GM23338 (cell line): ENCODE data around the gene LATS2. TPM values are rescaled to one million over a fixed set of nuclear protein-coding genes. Genes with fewer than 3 reads are reported as not detected.

ENCODE experiments used
- ATAC-seq: fragments of 200-7000 bp; cut with Tn5 transposase; 3 replicates; pipeline ENCODE4 v1.9.1; 2020
- DNase-seq: peaks from one replicate; pipeline ENCODE4 v3.0.0-alpha.2; 2015; ENCODE audit warnings: low spot score
- H2AFZ ChIP-seq: fragments of 200-600 bp; sonication (generic); 2 replicates; pipeline ENCODE4 v1.8.0; 2016; ENCODE audit warnings: antibody characterized with exemption, mild to moderate bottlenecking, moderate library complexity
- H3F3A ChIP-seq: fragments of 200-600 bp; sonication (generic); replicated peaks from 2 replicates; pipeline ENCODE4 v1.8.0; 2017; ENCODE audit warnings: antibody characterized with exemption, mixed run types, low read depth
- H3K27ac ChIP-seq: fragments of 200-600 bp; sonication (generic); 2 replicates; pipeline ENCODE4 v1.6.1; 2016; ENCODE audit warnings: low read depth
- H3K27me3 ChIP-seq: fragments of 200-600 bp; sonication (generic); 2 replicates; pipeline ENCODE4 v1.8.0; 2016; ENCODE audit warnings: mild to moderate bottlenecking, mixed run types, moderate library complexity; ENCODE audit not compliant: insufficient read depth
- H3K36me3 ChIP-seq: fragments of 200-600 bp; sonication (generic); 2 replicates; pipeline ENCODE4 v1.8.0; 2016; ENCODE audit warnings: mild to moderate bottlenecking; ENCODE audit not compliant: insufficient read depth
- H3K4me1 ChIP-seq: fragments of 200-600 bp; sonication (generic); 2 replicates; pipeline ENCODE4 v1.8.0; 2016; ENCODE audit warnings: mild to moderate bottlenecking, moderate library complexity; ENCODE audit not compliant: insufficient read depth
- H3K4me2 ChIP-seq: fragments of 200-600 bp; sonication (generic); 2 replicates; pipeline ENCODE4 v1.7.1; 2017; ENCODE audit warnings: mixed run types
- H3K4me3 ChIP-seq: fragments of 200-600 bp; sonication (generic); 2 replicates; pipeline ENCODE4 v1.6.1; 2016; ENCODE audit warnings: mixed run types
- H3K79me2 ChIP-seq: fragments of 200-600 bp; sonication (generic); replicated peaks from 2 replicates; pipeline ENCODE4 v1.8.0; 2017; ENCODE audit warnings: mild to moderate bottlenecking; ENCODE audit not compliant: insufficient read depth
- H3K9me2 ChIP-seq: fragments of 200-600 bp; sonication (generic); 2 replicates; pipeline ENCODE4 v1.8.0; 2017; ENCODE audit not compliant: insufficient read depth
- H4K20me1 ChIP-seq: fragments of 200-600 bp; sonication (generic); replicated peaks from 2 replicates; pipeline ENCODE4 v1.8.0; 2017; ENCODE audit warnings: mild to moderate bottlenecking; ENCODE audit not compliant: insufficient read depth
- H3K27ac Mint-ChIP-seq: 2 replicates; pipeline ENCODE4 v1.8.0; 2020; ENCODE audit warnings: inconsistent platforms, mild to moderate bottlenecking, moderate library complexity, mixed read lengths
- H3K27me3 Mint-ChIP-seq: 3 replicates; pipeline ENCODE4 v1.8.0; 2022; ENCODE audit warnings: low read depth, mild to moderate bottlenecking, moderate library complexity, mixed read lengths, inconsistent platforms; ENCODE audit not compliant: insufficient read depth, poor library complexity
- H3K36me3 Mint-ChIP-seq: 3 replicates; pipeline ENCODE4 v1.8.0; 2021; ENCODE audit warnings: low read depth, mild to moderate bottlenecking, inconsistent platforms, moderate library complexity, mixed read lengths
- H3K4me1 Mint-ChIP-seq: 3 replicates; pipeline ENCODE4 v1.8.0; 2020; ENCODE audit warnings: mild to moderate bottlenecking, inconsistent platforms, mixed read lengths
- H3K4me3 Mint-ChIP-seq: 3 replicates; pipeline ENCODE4 v1.8.0; 2021; ENCODE audit warnings: moderate library complexity, mild to moderate bottlenecking, inconsistent platforms, mixed read lengths
- H3K9me3 Mint-ChIP-seq: 3 replicates; pipeline ENCODE4 v1.8.0; 2020; ENCODE audit warnings: moderate library complexity, mild to moderate bottlenecking, inconsistent platforms, mixed read lengths
- CREB1 ChIP-seq: fragments of 250-450 bp; sonication (Bioruptor Pico); IDR thresholded peaks from 2 replicates; pipeline ENCODE4 v1.5.0; 2020; ENCODE audit warnings: low read depth, mild to moderate bottlenecking, moderate library complexity
- EZH2 ChIP-seq: fragments of 200-600 bp; sonication (generic); IDR thresholded peaks from one replicate; pipeline ENCODE4 v1.8.0; 2017; ENCODE audit warnings: antibody characterized with exemption, mild to moderate bottlenecking, low read depth; ENCODE audit not compliant: unreplicated experiment
- NANOG ChIP-seq: IDR thresholded peaks from 2 replicates; pipeline ENCODE4 v1.6.1; 2016; ENCODE audit warnings: antibody characterized with exemption, borderline replicate concordance
- STAT1 ChIP-seq: IDR thresholded peaks from one replicate; pipeline ENCODE4 v1.6.1; 2016; ENCODE audit warnings: antibody characterized with exemption; ENCODE audit not compliant: unreplicated experiment
- ZNF331 ChIP-seq: fragments of 250-450 bp; sonication (Bioruptor Pico); IDR thresholded peaks from 2 replicates; pipeline ENCODE4 v1.5.0; 2020; ENCODE audit warnings: low read depth, mild to moderate bottlenecking, moderate library complexity
- polyA plus RNA-seq: library from polyadenylated mRNA; unstranded; fragments of >200 nt; fragmentation: Nextera tagmentation; extraction: Ambion mirVana; gene quantifications from 2 replicates; pipeline ENCODE4 v1.2.1, GENCODE V29; 2016
- total RNA-seq: library from RNA; depleted of rRNA; stranded (reverse); fragments of >200 nt; shearing (Covaris generic); gene quantifications from 2 replicates; pipeline ENCODE4 v1.2.3, GENCODE V29; 2014
- TF ChIP-seq, protein P1 (sequence below): IDR thresholded peaks from one replicate; pipeline ENCODE4 v1.6.1; 2018; ENCODE audit warnings: antibody characterized with exemption; ENCODE audit not compliant: unreplicated experiment
- TF ChIP-seq, protein P2 (sequence below), 2 experiments: fragments of 200-600 bp in 1 of 2; sonication (generic) in 1 of 2; conservative IDR thresholded peaks; 2 replicates each; pipeline versions ENCODE4 v1.5.1 to v1.6.1; 2016 to 2017; ENCODE audit warnings: antibody characterized with exemption in 2 of 2, low read depth in 2 of 2, mild to moderate bottlenecking in 2 of 2, moderate library complexity in 1 of 2
- TF ChIP-seq, protein P3 (sequence below): IDR thresholded peaks from 2 replicates; pipeline ENCODE4 v1.6.1; 2016; ENCODE audit warnings: antibody characterized with exemption

LATS2 gene
- total and polyA plus RNA-seq, 2 experiments from 2014 or later = 10.5 to 25.4 TPM

DNA sequence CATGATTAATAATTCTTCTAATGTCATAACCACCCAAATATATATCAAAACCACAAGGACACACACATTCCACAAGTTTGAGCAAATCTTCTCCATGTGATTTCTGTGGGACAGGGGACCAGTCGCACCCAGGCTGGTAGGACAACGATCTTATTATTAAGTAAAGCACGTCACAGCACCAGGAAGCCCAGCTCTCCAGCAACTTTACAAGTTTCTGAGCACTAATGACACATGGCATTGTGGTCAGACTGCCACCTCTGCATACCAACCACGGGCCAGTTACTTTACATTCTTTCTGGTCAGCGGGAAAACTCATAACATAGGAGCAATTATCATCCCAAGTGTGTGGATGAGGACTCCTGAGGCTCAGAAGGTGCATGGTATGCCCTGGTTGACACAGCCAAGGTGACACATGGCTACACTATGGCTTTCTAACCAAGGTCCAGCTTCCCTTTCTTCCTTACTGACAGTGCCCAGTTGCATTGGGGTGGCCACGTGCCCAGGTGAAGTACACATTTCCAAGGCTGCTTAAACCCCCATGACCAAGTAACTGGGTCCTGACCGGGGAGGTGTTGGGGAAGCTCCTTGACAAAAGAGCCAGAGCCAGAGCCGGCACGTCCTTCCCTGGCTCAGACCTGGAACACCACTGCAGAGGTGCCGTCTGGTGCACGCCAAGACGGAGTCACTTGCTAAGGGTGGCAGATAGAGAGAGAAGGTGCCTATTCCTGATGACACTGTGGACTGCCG is 27.4 kb downstream of the LATS2 start:
- Mint-ChIP-seq H3K4me3 (no peak overlapping the region), H3K9me3 (no peaks in the 10 kb centered on the region), H3K4me1 (peaks cover 39% of the 10 kb centered on the region), H3K27ac (no peak overlapping the region), H3K36me3 (peaks cover 6% of the 10 kb centered on the region; the same call in 2 of the 3 replicates), H3K27me3 (peaks cover 10% of the 10 kb centered on the region)
- peaks cover 38% of the 10 kb centered on the region for H3K4me1 ChIP-seq
- H2AFZ ChIP-seq = no peak overlapping the region
- H3K27ac ChIP-seq = peak overlapping the region; percentile 39; the same call in 1 of the 2 replicates
- H3F3A ChIP-seq = no peaks in the 10 kb centered on the region
- no peaks in the 10 kb centered on the region for H3K36me3 ChIP-seq
- no peaks in the 10 kb centered on the region for H3K9me2 ChIP-seq
- peaks cover 46% of the 10 kb centered on the region for H4K20me1 ChIP-seq
- H3K4me3 ChIP-seq = no peak overlapping the region
- ATAC-seq (no peak; the same call in 2 of the 3 replicates), DNase-seq (no peak)
- TF ChIP-seq STAT1 (no peak), EZH2 (no peak), ZNF331 (CRISPR knock-in tag) (no peak), CREB1 (CRISPR knock-in tag) (no peak)
- TF ChIP-seq, protein P1, sequence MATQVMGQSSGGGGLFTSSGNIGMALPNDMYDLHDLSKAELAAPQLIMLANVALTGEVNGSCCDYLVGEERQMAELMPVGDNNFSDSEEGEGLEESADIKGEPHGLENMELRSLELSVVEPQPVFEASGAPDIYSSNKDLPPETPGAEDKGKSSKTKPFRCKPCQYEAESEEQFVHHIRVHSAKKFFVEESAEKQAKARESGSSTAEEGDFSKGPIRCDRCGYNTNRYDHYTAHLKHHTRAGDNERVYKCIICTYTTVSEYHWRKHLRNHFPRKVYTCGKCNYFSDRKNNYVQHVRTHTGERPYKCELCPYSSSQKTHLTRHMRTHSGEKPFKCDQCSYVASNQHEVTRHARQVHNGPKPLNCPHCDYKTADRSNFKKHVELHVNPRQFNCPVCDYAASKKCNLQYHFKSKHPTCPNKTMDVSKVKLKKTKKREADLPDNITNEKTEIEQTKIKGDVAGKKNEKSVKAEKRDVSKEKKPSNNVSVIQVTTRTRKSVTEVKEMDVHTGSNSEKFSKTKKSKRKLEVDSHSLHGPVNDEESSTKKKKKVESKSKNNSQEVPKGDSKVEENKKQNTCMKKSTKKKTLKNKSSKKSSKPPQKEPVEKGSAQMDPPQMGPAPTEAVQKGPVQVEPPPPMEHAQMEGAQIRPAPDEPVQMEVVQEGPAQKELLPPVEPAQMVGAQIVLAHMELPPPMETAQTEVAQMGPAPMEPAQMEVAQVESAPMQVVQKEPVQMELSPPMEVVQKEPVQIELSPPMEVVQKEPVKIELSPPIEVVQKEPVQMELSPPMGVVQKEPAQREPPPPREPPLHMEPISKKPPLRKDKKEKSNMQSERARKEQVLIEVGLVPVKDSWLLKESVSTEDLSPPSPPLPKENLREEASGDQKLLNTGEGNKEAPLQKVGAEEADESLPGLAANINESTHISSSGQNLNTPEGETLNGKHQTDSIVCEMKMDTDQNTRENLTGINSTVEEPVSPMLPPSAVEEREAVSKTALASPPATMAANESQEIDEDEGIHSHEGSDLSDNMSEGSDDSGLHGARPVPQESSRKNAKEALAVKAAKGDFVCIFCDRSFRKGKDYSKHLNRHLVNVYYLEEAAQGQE = no peak
- H3K79me2 ChIP-seq = peaks cover 99% of the 10 kb centered on the region
- 0 out of 2 replicates have a peak overlapping the region, but pooled peaks have one; percentile 15 for H3K4me2 ChIP-seq
- no peaks in the 10 kb centered on the region for H3K27me3 ChIP-seq

DNA sequence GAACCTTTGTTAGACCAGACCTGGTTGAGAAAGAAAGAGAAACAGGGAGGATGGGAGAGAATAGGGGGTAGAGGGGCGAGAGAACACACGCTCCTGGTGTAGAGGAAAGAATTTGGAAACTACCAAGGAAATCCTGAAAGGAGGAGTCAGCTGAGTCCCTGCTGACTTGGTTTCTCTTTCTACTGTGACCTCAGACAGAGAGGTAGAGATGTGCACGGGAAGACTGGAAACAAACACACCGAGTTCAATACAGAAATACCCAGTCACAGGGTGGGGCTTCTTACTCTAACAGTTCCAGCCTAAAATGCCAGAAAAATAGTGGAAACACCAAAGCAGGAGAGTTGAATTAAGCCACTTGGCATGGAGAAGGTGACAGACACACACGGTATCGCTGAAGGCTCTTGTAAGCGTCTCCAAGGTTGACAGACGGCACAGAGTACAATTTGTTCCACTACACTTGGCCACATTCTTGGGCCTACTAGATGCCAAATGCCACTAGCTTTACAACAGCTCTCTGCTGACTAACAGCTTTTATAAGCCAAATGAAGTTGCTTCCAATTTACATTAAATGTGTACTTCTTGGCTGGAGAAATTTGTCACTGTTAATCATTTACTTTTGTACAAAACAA is 28.1 kb downstream of the LATS2 start:
- H3K27me3 ChIP-seq = no peaks in the 10 kb centered on the region
- H3K36me3 ChIP-seq = no peaks in the 10 kb centered on the region
- no peaks in the 10 kb centered on the region for H3F3A ChIP-seq
- no peak overlapping the region for H2AFZ ChIP-seq
- H3K27me3 Mint-ChIP-seq = peaks cover 7% of the 10 kb centered on the region
- H3K4me1 Mint-ChIP-seq = peaks cover 35% of the 10 kb centered on the region
- peaks cover 12% of the 10 kb centered on the region; the same call in 2 of the 3 replicates for H3K36me3 Mint-ChIP-seq
- no peak overlapping the region for H3K4me2 ChIP-seq
- peaks cover 100% of the 10 kb centered on the region for H3K79me2 ChIP-seq
- peaks cover 46% of the 10 kb centered on the region for H4K20me1 ChIP-seq
- no peaks in the 10 kb centered on the region for H3K9me3 Mint-ChIP-seq
- peak overlapping the region; percentile 39; the same call in 1 of the 2 replicates for H3K27ac ChIP-seq
- peak overlapping the region; percentile 11; the same call in 1 of the 2 replicates for H3K27ac Mint-ChIP-seq
- ATAC-seq (no peak), DNase-seq (no peak)
- H3K4me1 ChIP-seq = peaks cover 33% of the 10 kb centered on the region
- H3K4me3 Mint-ChIP-seq = no peak overlapping the region
- no peak overlapping the region for H3K4me3 ChIP-seq
- no peaks in the 10 kb centered on the region for H3K9me2 ChIP-seq
- TF ChIP-seq, protein P2, sequence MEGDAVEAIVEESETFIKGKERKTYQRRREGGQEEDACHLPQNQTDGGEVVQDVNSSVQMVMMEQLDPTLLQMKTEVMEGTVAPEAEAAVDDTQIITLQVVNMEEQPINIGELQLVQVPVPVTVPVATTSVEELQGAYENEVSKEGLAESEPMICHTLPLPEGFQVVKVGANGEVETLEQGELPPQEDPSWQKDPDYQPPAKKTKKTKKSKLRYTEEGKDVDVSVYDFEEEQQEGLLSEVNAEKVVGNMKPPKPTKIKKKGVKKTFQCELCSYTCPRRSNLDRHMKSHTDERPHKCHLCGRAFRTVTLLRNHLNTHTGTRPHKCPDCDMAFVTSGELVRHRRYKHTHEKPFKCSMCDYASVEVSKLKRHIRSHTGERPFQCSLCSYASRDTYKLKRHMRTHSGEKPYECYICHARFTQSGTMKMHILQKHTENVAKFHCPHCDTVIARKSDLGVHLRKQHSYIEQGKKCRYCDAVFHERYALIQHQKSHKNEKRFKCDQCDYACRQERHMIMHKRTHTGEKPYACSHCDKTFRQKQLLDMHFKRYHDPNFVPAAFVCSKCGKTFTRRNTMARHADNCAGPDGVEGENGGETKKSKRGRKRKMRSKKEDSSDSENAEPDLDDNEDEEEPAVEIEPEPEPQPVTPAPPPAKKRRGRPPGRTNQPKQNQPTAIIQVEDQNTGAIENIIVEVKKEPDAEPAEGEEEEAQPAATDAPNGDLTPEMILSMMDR (conservative IDR thresholded peaks at IDR 0.05; ENCODE audit: low read depth in 2 of 2) = no peak
- TF ChIP-seq, protein P3, sequence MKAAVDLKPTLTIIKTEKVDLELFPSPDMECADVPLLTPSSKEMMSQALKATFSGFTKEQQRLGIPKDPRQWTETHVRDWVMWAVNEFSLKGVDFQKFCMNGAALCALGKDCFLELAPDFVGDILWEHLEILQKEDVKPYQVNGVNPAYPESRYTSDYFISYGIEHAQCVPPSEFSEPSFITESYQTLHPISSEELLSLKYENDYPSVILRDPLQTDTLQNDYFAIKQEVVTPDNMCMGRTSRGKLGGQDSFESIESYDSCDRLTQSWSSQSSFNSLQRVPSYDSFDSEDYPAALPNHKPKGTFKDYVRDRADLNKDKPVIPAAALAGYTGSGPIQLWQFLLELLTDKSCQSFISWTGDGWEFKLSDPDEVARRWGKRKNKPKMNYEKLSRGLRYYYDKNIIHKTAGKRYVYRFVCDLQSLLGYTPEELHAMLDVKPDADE = no peak
- TF ChIP-seq NANOG (no peak), ZNF331 (CRISPR knock-in tag) (no peak)
- TF ChIP-seq, protein P1 = no peak
